Breast epithelium (tissue), 3 donors: Measurements from ENCODE around the gene FMNL3.

Source experiments
- CTCF ChIP-seq, 3 donors: fragments of 450-650 bp; IDR thresholded peaks; one replicate each; pipeline ENCODE4 v1.5.1; 2016 to 2017; ENCODE audit warnings: antibody characterized with exemption in 3 of 3, mild to moderate bottlenecking in 3 of 3, moderate library complexity in 3 of 3
- POLR2A ChIP-seq: fragments of 450-650 bp; IDR thresholded peaks from one replicate; pipeline ENCODE4 v1.6.1; 2016; ENCODE audit warnings: antibody characterized with exemption, mild to moderate bottlenecking, moderate library complexity
- POLR2AphosphoS5 ChIP-seq, 3 donors: sonication (generic); formaldehyde crosslinking; IDR thresholded peaks; one replicate each; pipeline ENCODE4 v1.6.1; 2017; ENCODE audit warnings: antibody characterized with exemption in 3 of 3

GRCh38 chr12:49667325-49668090 lies 39.7 kb downstream of the FMNL3 start:
- TF ChIP-seq CTCF (IDR thresholded peaks at IDR 0.05) (no peak), POLR2AphosphoS5 (IDR thresholded peaks at IDR 0.05) (no peak), POLR2A (no peak)
